H1 (cell line): ENCODE data around the gene PXK. TPM values are rescaled to one million over a fixed set of nuclear protein-coding genes. Genes with fewer than 3 reads are reported as not detected.

Source experiments
- CTCF ChIA-PET: fragments of 300-600 bp; sonication (Branson Sonifier 250); formaldehyde crosslinking; loops from one replicate; lab custom pipeline; 2021; ENCODE audit not compliant: partially characterized antibody; lab: Charles Lee
- POLR2A ChIA-PET: fragments of 300-600 bp; sonication (Branson Sonifier 250); formaldehyde crosslinking; loops from one replicate; lab custom pipeline; 2021; ENCODE audit warnings: inconsistent platforms; ENCODE audit not compliant: partially characterized antibody; lab: Charles Lee
- DNase-seq, 2 experiments: peaks; one replicate each; pipeline versions ENCODE4 v3.0.0 to v3.0.0-alpha.2; 2010 to 2022; ENCODE audit warnings: low spot score in 2 of 2, low read depth in 1 of 2, mixed read lengths in 1 of 2
- FAIRE-seq: peaks from 2 replicates; lab custom pipeline; 2011; peaks lifted over from hg19 to GRCh38; lab: Jason Lieb, UNC
- H2AFZ ChIP-seq: 2 replicates; pipeline ENCODE4 v1.8.1; 2012; ENCODE audit warnings: low read length, inconsistent platforms
- H2AK5ac ChIP-seq: 2 replicates; pipeline ENCODE4 v1.6.1; 2013; ENCODE audit warnings: low read depth, low read length
- H2BK120ac ChIP-seq: replicated peaks from 2 replicates; pipeline ENCODE3; 2013; ENCODE audit warnings: low read depth, low read length, inconsistent platforms
- H2BK12ac ChIP-seq: 2 replicates; pipeline ENCODE4 v1.6.1; 2013; ENCODE audit warnings: low read depth, low read length
- H2BK15ac ChIP-seq: 2 replicates; pipeline ENCODE4 v1.6.1; 2013; ENCODE audit warnings: low read length
- H2BK20ac ChIP-seq: 2 replicates; pipeline ENCODE4 v1.6.1; 2013; ENCODE audit warnings: low read length
- H2BK5ac ChIP-seq: 2 replicates; pipeline ENCODE4 v1.6.1; 2013; ENCODE audit warnings: low read depth, low read length
- H3K14ac ChIP-seq: 2 replicates; pipeline ENCODE4 v1.6.1; 2013; ENCODE audit warnings: inconsistent platforms; ENCODE audit not compliant: insufficient read length
- H3K18ac ChIP-seq: 2 replicates; pipeline ENCODE4 v1.6.1; 2013; ENCODE audit warnings: low read length; ENCODE audit errors: extremely low read depth
- H3K23ac ChIP-seq: 2 replicates; pipeline ENCODE4 v1.6.1; 2013; ENCODE audit warnings: inconsistent platforms; ENCODE audit not compliant: insufficient read length
- H3K23me2 ChIP-seq: 2 replicates; pipeline ENCODE4 v1.6.1; 2013; ENCODE audit warnings: low read depth, low read length
- H3K27ac ChIP-seq: 2 replicates; pipeline ENCODE4 v1.6.1; 2011; ENCODE audit warnings: low read depth, low read length, inconsistent platforms
- H3K27me3 ChIP-seq, 4 experiments: replicated peaks in 1 of 4; 1 replicate in 1 of 4; 2 replicates in 3 of 4; pipeline versions ENCODE4 v1.6.1 to v1.8.1; 2011 to 2013; ENCODE audit warnings: low read length in 3 of 4, mild to moderate bottlenecking in 3 of 4, inconsistent platforms in 2 of 4, mixed read lengths in 2 of 4, moderate library complexity in 1 of 4; ENCODE audit not compliant: control insufficient read depth in 3 of 4, insufficient read depth in 3 of 4; ENCODE audit errors: extremely low read depth in 1 of 4
- H3K36me3 ChIP-seq, 4 experiments: 2 replicates each; pipeline versions ENCODE4 v1.6.1 to v1.8.1; 2011 to 2013; ENCODE audit warnings: mild to moderate bottlenecking in 4 of 4, low read length in 3 of 4, moderate library complexity in 2 of 4, control low read depth in 1 of 4, inconsistent platforms in 1 of 4; ENCODE audit not compliant: insufficient read depth in 4 of 4, control insufficient read depth in 2 of 4
- H3K4ac ChIP-seq: replicated peaks from 2 replicates; pipeline ENCODE3; 2013; ENCODE audit warnings: low read length, low read depth, mixed read lengths, inconsistent platforms; ENCODE audit not compliant: insufficient read length
- H3K4me1 ChIP-seq, 4 experiments: replicated peaks in 1 of 4; 1 replicate in 1 of 4; 2 replicates in 3 of 4; pipeline versions ENCODE4 v1.6.1 to v1.8.1; 2011 to 2013; ENCODE audit warnings: low read length in 3 of 4, inconsistent platforms in 2 of 4, mixed read lengths in 1 of 4; ENCODE audit not compliant: insufficient read depth in 4 of 4, control insufficient read depth in 3 of 4
- H3K4me2 ChIP-seq, 2 experiments: 2 replicates each; pipeline versions ENCODE4 v1.6.1 to v1.8.1; 2011 to 2013; ENCODE audit warnings: low read depth in 2 of 2, low read length in 2 of 2, control low read depth in 1 of 2, inconsistent platforms in 1 of 2, mild to moderate bottlenecking in 1 of 2; ENCODE audit not compliant: insufficient read depth in 1 of 2
- H3K4me3 ChIP-seq, 4 experiments: fragments of 200-600, 300-600 bp in 1 of 4; sonication (generic), shearing (Covaris generic), sonication (Bioruptor Twin) in 1 of 4; 2 replicates each; pipeline versions ENCODE4 v1.5.1 to v1.8.1; 2011 to 2016; ENCODE audit warnings: low read length in 4 of 4, low read depth in 3 of 4, control low read depth in 2 of 4, inconsistent platforms in 2 of 4, mild to moderate bottlenecking in 2 of 4, mixed read lengths in 1 of 4, moderate library complexity in 1 of 4; ENCODE audit not compliant: insufficient read depth in 2 of 4; ENCODE audit errors: extremely low read depth in 1 of 4
- H3K56ac ChIP-seq: replicated peaks from 2 replicates; pipeline ENCODE3; 2013; ENCODE audit warnings: low read depth, mild to moderate bottlenecking, mixed read lengths, low read length, inconsistent platforms; ENCODE audit not compliant: insufficient read length
- H3K79me1 ChIP-seq: 2 replicates; pipeline ENCODE4 v1.6.1; 2013; ENCODE audit warnings: low read depth, low read length, control low read depth
- H3K79me2 ChIP-seq, 2 experiments: 2 replicates each; pipeline versions ENCODE4 v1.6.1 to v1.8.1; 2012 to 2013; ENCODE audit warnings: low read length in 2 of 2, mild to moderate bottlenecking in 2 of 2, inconsistent platforms in 1 of 2; ENCODE audit not compliant: insufficient read depth in 2 of 2, control insufficient read depth in 1 of 2
- H3K9ac ChIP-seq, 4 experiments: replicated peaks in 1 of 4; 1 replicate in 1 of 4; 2 replicates in 3 of 4; pipeline versions ENCODE4 v1.6.1 to v1.8.1; 2011 to 2013; ENCODE audit warnings: low read depth in 3 of 4, low read length in 3 of 4, control low read depth in 2 of 4, mild to moderate bottlenecking in 2 of 4, moderate library complexity in 2 of 4, inconsistent platforms in 1 of 4; ENCODE audit errors: extremely low read depth in 1 of 4
- H3K9me3 ChIP-seq, 2 experiments: 2 replicates each; pipeline versions ENCODE4 v1.6.1 to v1.8.1; 2012 to 2013; ENCODE audit warnings: mild to moderate bottlenecking in 2 of 2, moderate library complexity in 2 of 2, control low read depth in 1 of 2, inconsistent platforms in 1 of 2, low read depth in 1 of 2, low read length in 1 of 2, mixed read lengths in 1 of 2; ENCODE audit not compliant: insufficient read depth in 2 of 2
- H4K20me1 ChIP-seq, 2 experiments: replicated peaks in 1 of 2; 2 replicates each; pipeline versions ENCODE3 to v1.8.1; 2011 to 2013; ENCODE audit warnings: inconsistent platforms in 2 of 2, low read length in 2 of 2, mild to moderate bottlenecking in 1 of 2; ENCODE audit not compliant: insufficient read depth in 2 of 2, control insufficient read depth in 1 of 2
- H4K5ac ChIP-seq: 2 replicates; pipeline ENCODE4 v1.6.1; 2013; ENCODE audit warnings: low read length, low read depth, mixed read lengths, inconsistent platforms; ENCODE audit not compliant: insufficient read length
- H4K8ac ChIP-seq: 2 replicates; pipeline ENCODE4 v1.8.0; 2013; ENCODE audit warnings: mild to moderate bottlenecking, moderate library complexity, low read length, inconsistent platforms; ENCODE audit not compliant: insufficient read depth; ENCODE audit errors: extremely low read depth
- H4K91ac ChIP-seq: replicated peaks from 2 replicates; pipeline ENCODE3; 2013; ENCODE audit warnings: low read length, mixed read lengths, inconsistent platforms; ENCODE audit not compliant: insufficient read length
- BRCA1 ChIP-seq: IDR thresholded peaks from 2 replicates; pipeline ENCODE4 v1.6.1; 2012; ENCODE audit warnings: low read depth, low read length, improper control_type of control experiment
- EGR1 ChIP-seq: IDR thresholded peaks from 2 replicates; pipeline ENCODE4 v1.6.1; 2011; ENCODE audit warnings: low read depth, low read length, borderline replicate concordance
- KDM1A ChIP-seq: fragments of 200-600, 300-600 bp; sonication (generic); IDR thresholded peaks from 2 replicates; pipeline ENCODE4 v1.7.1; 2016; ENCODE audit warnings: mild to moderate bottlenecking, low read length, borderline replicate concordance
- KDM4A ChIP-seq: IDR thresholded peaks from one replicate; pipeline ENCODE4 v1.7.1; 2012; ENCODE audit warnings: low read depth, mild to moderate bottlenecking, moderate library complexity, low read length, inconsistent platforms; ENCODE audit not compliant: severe bottlenecking
- KDM5A ChIP-seq: fragments of 200-600 bp; IDR thresholded peaks from 2 replicates; pipeline ENCODE4 v1.7.1; 2012; ENCODE audit warnings: mild to moderate bottlenecking, low read length, inconsistent platforms, mixed read lengths
- PHF8 ChIP-seq: fragments of 200-600 bp; sonication (generic); conservative IDR thresholded peaks from 2 replicates; pipeline ENCODE4 v1.7.1; 2012; ENCODE audit warnings: low read depth, mild to moderate bottlenecking, inconsistent platforms, low read length, moderate library complexity
- RFX5 ChIP-seq: IDR thresholded peaks from 2 replicates; pipeline ENCODE4 v1.6.1; 2011; ENCODE audit warnings: low read depth, low read length, improper control_type of control experiment, borderline replicate concordance
- ZNF274 ChIP-seq: IDR thresholded peaks from 2 replicates; pipeline ENCODE4 v1.7.0; 2012; ENCODE audit warnings: low read length, borderline replicate concordance; ENCODE audit errors: extremely low read depth
- WGBS, 2 experiments: shearing (Covaris generic) in 1 of 2; methylation state at CpG; one replicate each; pipeline versions ENCODE4 v1.1.6 to v1.1.7; 2013 to 2015; ENCODE audit warnings: low lambda C conversion rate in 2 of 2, mixed read lengths in 2 of 2, inconsistent platforms in 1 of 2, low coverage in 1 of 2, missing lambda C conversion rate in 1 of 2; ENCODE audit not compliant: insufficient replicate concordance in 2 of 2, insufficient coverage in 1 of 2, insufficient read length in 1 of 2; ENCODE audit errors: extremely low coverage in 1 of 2, missing lambda C conversion rate in 1 of 2; 5-methylcytosine and 5-hydroxymethylcytosine counted together
- polyA plus RNA-seq, 7 experiments: library from polyadenylated mRNA; depleted of rRNA in 3 of 7; stranded (reverse) in 5 of 7; unstranded in 2 of 7; fragments of >200 nt in 5 of 7; fragments of 200-250 nt in 2 of 7; gene quantifications; 1 replicate in 5 of 7; 2 replicates in 1 of 7; 4 replicates in 1 of 7; pipeline versions ENCODE4 v1.2.1 to v1.2.3, GENCODE V29; 2011 to 2013; ENCODE audit warnings: missing spikeins in 2 of 7, mixed read lengths in 2 of 7
- total RNA-seq: library from RNA; stranded (reverse); fragmentation: NEBNext Ultra II Directional; extraction: Animal tissue kit (Norgen Biotek cat#: 25700); gene quantifications from 2 replicates; pipeline ENCODE4 v1.2.1, GENCODE V29; 2021
- TF ChIP-seq, protein P1 (sequence below): IDR thresholded peaks from 2 replicates; pipeline ENCODE4 v1.6.1; 2011; ENCODE audit warnings: low read length, improper control_type of control experiment
- TF ChIP-seq, protein P2 (sequence below), 3 experiments: IDR thresholded peaks; 1 replicate in 2 of 3; 2 replicates in 1 of 3; pipeline versions ENCODE4 v1.5.1 to v1.6.1; 2011; ENCODE audit warnings: low read length in 3 of 3, mild to moderate bottlenecking in 3 of 3, inconsistent platforms in 2 of 3, low read depth in 1 of 3, moderate library complexity in 1 of 3; ENCODE audit not compliant: insufficient read depth in 1 of 3; ENCODE audit errors: control extremely low read depth in 1 of 3

The PXK gene
- total and polyA plus RNA-seq, 2 of the 8 experiments (the other 6 are each of a cell fraction or from before 2014, with no cell fraction given), result 3.5 to 7.1 TPM

DNA sequence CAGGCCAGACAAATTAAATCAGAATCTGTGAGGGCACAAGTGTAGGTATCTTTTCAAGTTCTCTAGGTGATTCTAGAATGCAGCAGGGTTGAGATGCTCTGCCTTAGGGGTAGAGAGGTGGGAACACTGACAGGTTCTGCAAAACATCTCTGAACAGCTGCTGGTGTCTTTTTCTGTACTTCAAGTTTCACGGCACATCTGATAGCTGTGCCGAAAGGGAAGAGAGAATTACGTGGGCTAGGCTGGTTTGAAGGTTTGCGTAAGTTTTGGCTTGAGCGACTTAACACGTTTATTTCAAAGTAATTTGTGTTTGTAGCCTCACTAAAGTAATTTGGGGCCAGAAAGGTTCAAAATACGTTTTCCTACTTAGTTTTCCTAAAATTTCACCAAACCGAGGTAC, 22.5 kb downstream of the PXK start:
- FAIRE-seq (no peak), DNase-seq (no peak)
- H3K56ac ChIP-seq, result no peak overlapping the region
- WGBS, 2 experiments, result 85% methylated on average over 8 of the region's 8 CpGs; no CpG with 5 or more reads in 1 of the 2 experiments
- no peak overlapping the region for H2AFZ ChIP-seq
- ChIA-PET CTCF (interaction anchor here (1.1 to 1.3 kb wide), 2 partner anchors 11 to 58 kb away, joined by 3 to 4 read pairs; no protein-coding TSS in a partner anchor), POLR2A (no interaction called here)
- H3K27me3 ChIP-seq, result no peaks in the 10 kb centered on the region
- H3K79me2 ChIP-seq, result no peaks in the 10 kb centered on the region
- H3K79me1 ChIP-seq, result no peaks in the 10 kb centered on the region
- no peak overlapping the region for H3K14ac ChIP-seq
- H3K23ac ChIP-seq, result no peak overlapping the region
- no peak overlapping the region for H2BK12ac ChIP-seq
- no peak overlapping the region for H4K5ac ChIP-seq
- H3K18ac ChIP-seq, result no peak overlapping the region
- no peaks in the 10 kb centered on the region for H3K9me3 ChIP-seq
- H2BK120ac ChIP-seq, result no peak overlapping the region
- H2AK5ac ChIP-seq, result no peak overlapping the region
- H2BK5ac ChIP-seq, result no peak overlapping the region
- H4K91ac ChIP-seq, result no peak overlapping the region
- no peak overlapping the region for H2BK20ac ChIP-seq
- no peak overlapping the region for H4K8ac ChIP-seq
- no peak overlapping the region for H3K4ac ChIP-seq
- no peak overlapping the region for H2BK15ac ChIP-seq
- no peak overlapping the region for H3K4me3 ChIP-seq
- no peak overlapping the region for H3K4me2 ChIP-seq
- 0 out of 7 replicates have a peak, but pooled peaks cover 0 to 3% (median 2%) of the 10 kb centered on the region in 4 experiments for H3K4me1 ChIP-seq
- no peaks in the 10 kb centered on the region for H3K36me3 ChIP-seq
- no peak overlapping the region for H3K9ac ChIP-seq
- H4K20me1 ChIP-seq, result no peaks in the 10 kb centered on the region
- H3K27ac ChIP-seq, result no peak overlapping the region
- H3K23me2 ChIP-seq, result no peaks in the 10 kb centered on the region
- TF ChIP-seq KDM1A (no peak), RFX5 (no peak), ZNF274 (no peak), BRCA1 (no peak), KDM4A (no peak), PHF8 (no peak), EGR1 (no peak), KDM5A (no peak)
- TF ChIP-seq, protein P1, sequence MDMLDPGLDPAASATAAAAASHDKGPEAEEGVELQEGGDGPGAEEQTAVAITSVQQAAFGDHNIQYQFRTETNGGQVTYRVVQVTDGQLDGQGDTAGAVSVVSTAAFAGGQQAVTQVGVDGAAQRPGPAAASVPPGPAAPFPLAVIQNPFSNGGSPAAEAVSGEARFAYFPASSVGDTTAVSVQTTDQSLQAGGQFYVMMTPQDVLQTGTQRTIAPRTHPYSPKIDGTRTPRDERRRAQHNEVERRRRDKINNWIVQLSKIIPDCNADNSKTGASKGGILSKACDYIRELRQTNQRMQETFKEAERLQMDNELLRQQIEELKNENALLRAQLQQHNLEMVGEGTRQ, result no peak
- TF ChIP-seq, protein P2, sequence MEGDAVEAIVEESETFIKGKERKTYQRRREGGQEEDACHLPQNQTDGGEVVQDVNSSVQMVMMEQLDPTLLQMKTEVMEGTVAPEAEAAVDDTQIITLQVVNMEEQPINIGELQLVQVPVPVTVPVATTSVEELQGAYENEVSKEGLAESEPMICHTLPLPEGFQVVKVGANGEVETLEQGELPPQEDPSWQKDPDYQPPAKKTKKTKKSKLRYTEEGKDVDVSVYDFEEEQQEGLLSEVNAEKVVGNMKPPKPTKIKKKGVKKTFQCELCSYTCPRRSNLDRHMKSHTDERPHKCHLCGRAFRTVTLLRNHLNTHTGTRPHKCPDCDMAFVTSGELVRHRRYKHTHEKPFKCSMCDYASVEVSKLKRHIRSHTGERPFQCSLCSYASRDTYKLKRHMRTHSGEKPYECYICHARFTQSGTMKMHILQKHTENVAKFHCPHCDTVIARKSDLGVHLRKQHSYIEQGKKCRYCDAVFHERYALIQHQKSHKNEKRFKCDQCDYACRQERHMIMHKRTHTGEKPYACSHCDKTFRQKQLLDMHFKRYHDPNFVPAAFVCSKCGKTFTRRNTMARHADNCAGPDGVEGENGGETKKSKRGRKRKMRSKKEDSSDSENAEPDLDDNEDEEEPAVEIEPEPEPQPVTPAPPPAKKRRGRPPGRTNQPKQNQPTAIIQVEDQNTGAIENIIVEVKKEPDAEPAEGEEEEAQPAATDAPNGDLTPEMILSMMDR (IDR thresholded peaks at IDR 0.05; ENCODE audit: control extremely low read depth in 1 of 3, insufficient read depth in 1 of 3, low read depth in 1 of 3, low read length in 3 of 3), result no peak
